Aorta (tissue), 5 donors: ENCODE measurements around the gene SPEF2. TPM values are rescaled to one million over a fixed set of nuclear protein-coding genes. Genes with fewer than 3 reads are reported as not detected.

Experiments used
- ATAC-seq: fragments of 200-7000 bp; cut with Tn5 transposase; one replicate; pipeline ENCODE4 v1.9.1; 2022; ENCODE audit warnings: moderate library complexity; ENCODE audit not compliant: low FRiP score
- DNase-seq, 2 donors: peaks; one replicate each; pipeline ENCODE4 v3.0.0-alpha.2; 2020
- H3K27ac ChIP-seq, 2 donors: one replicate each; pipeline ENCODE4 v1.5.1; 2013; ENCODE audit warnings: low read length in 2 of 2, mild to moderate bottlenecking in 2 of 2, moderate library complexity in 2 of 2, control low read depth in 1 of 2, inconsistent platforms in 1 of 2, low read depth in 1 of 2
- H3K27me3 ChIP-seq, 2 donors: one replicate each; pipeline ENCODE4 v1.6.1; 2013; ENCODE audit warnings: control low read depth in 1 of 2, low read length in 1 of 2, mild to moderate bottlenecking in 1 of 2, moderate library complexity in 1 of 2; ENCODE audit not compliant: insufficient read depth in 2 of 2, control insufficient read depth in 1 of 2
- H3K36me3 ChIP-seq, 2 donors: one replicate each; pipeline ENCODE4 v1.6.1; 2013; ENCODE audit warnings: control low read depth in 1 of 2, low read length in 1 of 2, mild to moderate bottlenecking in 1 of 2; ENCODE audit not compliant: insufficient read depth in 2 of 2, control insufficient read depth in 1 of 2
- H3K4me1 ChIP-seq, 2 donors: one replicate each; pipeline ENCODE4 v1.6.1; 2013; ENCODE audit warnings: low read length in 2 of 2, control low read depth in 1 of 2, mild to moderate bottlenecking in 1 of 2, moderate library complexity in 1 of 2; ENCODE audit not compliant: insufficient read depth in 2 of 2, control insufficient read depth in 1 of 2
- H3K4me3 ChIP-seq, 2 donors: one replicate each; pipeline ENCODE4 v1.5.1; 2013; ENCODE audit warnings: low read length in 2 of 2, control low read depth in 1 of 2, mild to moderate bottlenecking in 1 of 2
- H3K9me3 ChIP-seq: one replicate; pipeline ENCODE4 v1.6.1; 2013; ENCODE audit warnings: mild to moderate bottlenecking, low read length; ENCODE audit not compliant: control insufficient read depth
- whole genome bisulfite sequencing, 2 donors: extraction: QIAGEN DNeasy Blood & Tissue Kit; methylation state at CpG; one replicate each; pipeline ENCODE4 v1.1.7; 2013; 5-methylcytosine and 5-hydroxymethylcytosine counted together
- intact Hi-C, 2 donors: fragments of 100-400 bp; cut with DNase I; formaldehyde crosslinking; loops; one replicate each; pipeline versions ENCODE4 v1.14.2 to v1.15.0; 2022
- long read RNA-seq, 2 donors: library from polyadenylated mRNA; unstranded; transcript quantifications; one replicate each; pipeline ENCODE4 v2.0.0, GENCODE V29; 2020 to 2021
- polyA plus RNA-seq, 2 donors: library from polyadenylated mRNA; stranded (reverse); fragments of 200-250 nt; gene quantifications; one replicate each; pipeline ENCODE4 v1.2.3, GENCODE V29; 2013
- total RNA-seq, 2 donors: library from RNA; stranded (reverse); fragmentation: NEBNext Ultra II Directional; extraction: Animal tissue kit (Norgen Biotek cat#: 25700); gene quantifications; one replicate each; pipeline ENCODE4 v1.2.1, GENCODE V29; 2021
- donor health status: healthy with polysubstance abuse.
- donor health status: Bipolar disorder and iron deficiency.
- donor health status: DM: no; HTN: no; CAD: no.
- donor health status: DM: no; HTN: no; CAD: no.
- donor health status: DM: yes; HTN: yes; CAD: no.

Gene SPEF2, protein sequence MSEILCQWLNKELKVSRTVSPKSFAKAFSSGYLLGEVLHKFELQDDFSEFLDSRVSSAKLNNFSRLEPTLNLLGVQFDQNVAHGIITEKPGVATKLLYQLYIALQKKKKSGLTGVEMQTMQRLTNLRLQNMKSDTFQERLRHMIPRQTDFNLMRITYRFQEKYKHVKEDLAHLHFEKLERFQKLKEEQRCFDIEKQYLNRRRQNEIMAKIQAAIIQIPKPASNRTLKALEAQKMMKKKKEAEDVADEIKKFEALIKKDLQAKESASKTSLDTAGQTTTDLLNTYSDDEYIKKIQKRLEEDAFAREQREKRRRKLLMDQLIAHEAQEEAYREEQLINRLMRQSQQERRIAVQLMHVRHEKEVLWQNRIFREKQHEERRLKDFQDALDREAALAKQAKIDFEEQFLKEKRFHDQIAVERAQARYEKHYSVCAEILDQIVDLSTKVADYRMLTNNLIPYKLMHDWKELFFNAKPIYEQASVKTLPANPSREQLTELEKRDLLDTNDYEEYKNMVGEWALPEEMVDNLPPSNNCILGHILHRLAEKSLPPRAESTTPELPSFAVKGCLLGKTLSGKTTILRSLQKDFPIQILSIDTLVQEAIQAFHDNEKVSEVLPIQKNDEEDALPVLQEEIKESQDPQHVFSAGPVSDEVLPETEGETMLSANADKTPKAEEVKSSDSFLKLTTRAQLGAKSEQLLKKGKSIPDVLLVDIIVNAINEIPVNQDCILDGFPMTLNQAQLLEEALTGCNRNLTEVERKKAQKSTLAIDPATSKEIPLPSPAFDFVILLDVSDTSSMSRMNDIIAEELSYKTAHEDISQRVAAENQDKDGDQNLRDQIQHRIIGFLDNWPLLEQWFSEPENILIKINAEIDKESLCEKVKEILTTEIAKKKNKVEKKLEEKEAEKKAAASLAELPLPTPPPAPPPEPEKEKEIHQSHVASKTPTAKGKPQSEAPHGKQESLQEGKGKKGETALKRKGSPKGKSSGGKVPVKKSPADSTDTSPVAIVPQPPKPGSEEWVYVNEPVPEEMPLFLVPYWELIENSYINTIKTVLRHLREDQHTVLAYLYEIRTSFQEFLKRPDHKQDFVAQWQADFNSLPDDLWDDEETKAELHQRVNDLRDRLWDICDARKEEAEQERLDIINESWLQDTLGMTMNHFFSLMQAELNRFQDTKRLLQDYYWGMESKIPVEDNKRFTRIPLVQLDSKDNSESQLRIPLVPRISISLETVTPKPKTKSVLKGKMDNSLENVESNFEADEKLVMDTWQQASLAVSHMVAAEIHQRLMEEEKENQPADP (N-terminal part only)
- total RNA-seq, result 10 to 100 TPM in 1 of 2 donors, 1 to 10 TPM in 1; 4.4 to 10.9 TPM
- 1 to 10 TPM; 1.0 to 5.1 TPM for polyA plus RNA-seq
- long read RNA-seq, donor 1, partial matches to known transcripts, result 2 of 7 reads
- long read RNA-seq, donor 1, other reads (novel, unspliced or antisense), result 5 of 7 reads
- long read RNA-seq, donor 2, partial matches to known transcripts, result 1 of 1 reads
- long read RNA-seq, donor 2, other reads (novel, unspliced or antisense), result 0 of 1 reads

DNA sequence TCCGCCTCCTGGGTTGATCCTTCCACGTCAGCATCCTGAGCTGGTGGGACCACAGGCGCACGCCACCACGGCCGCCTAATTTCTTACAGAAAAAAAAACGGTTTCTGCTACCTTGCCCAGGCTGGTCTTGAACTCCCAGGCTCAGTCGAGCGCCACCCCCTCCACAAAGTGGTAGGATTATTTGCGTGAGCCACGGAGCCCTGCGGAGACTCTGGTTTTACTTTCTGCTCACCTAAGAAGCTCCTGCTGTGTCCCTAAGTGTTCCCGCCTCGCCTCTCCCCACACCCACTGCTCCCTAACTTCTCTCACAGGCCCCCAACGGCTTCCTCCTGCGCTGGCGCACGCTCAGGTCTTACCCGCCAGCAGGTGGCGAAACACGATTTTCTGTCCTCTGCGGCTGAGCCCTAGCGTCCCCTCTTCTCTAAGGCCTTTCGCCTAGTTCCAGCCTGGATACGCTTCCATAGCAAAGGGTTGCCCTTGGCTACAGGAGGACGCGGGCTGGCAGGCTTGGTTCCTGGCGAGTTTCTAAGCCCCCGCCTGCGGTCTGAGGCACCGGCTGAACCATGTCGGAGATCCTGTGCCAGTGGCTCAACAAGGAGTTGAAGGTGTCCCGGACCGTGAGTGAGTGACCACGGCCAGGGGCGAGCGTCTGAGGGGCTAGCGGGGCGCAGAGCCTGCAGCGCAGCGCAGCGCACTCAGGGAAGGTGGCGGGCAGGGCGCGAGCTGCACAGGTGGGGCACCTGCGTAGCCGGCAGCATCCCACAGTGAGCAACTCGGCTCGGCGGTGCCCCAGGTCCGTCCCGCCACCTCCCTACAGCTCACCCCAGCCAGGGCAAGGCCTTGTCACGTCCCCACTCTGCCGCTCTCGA, at the start of gene SPEF2:
Gene SPEF2 (plus strand): TSS at position 429 of the 869 bp plus-strand sequence. CDS start 135 bp downstream, at position 564.
- Histone ChIP-seq H3K4me3 (peak within 1 kb of the TSS; percentile 78 to 92), H3K27me3 (no peaks in the 10 kb centered on the region), H3K9me3 (no peaks in the 10 kb centered on the region), H3K36me3 (no peaks in the 10 kb centered on the region), H3K4me1 (no peaks in the 10 kb centered on the region), H3K27ac (peak within 1 kb of the TSS in 1 of 2 donors; percentile 42)
- DNase-seq, result peak; percentile 86 to 93
- intact Hi-C loops, result no loop called here
- 3 to 4% methylated on average over 49 to 55 of the region's 55 CpGs for WGBS, 2 donors
- ATAC-seq, result peak; percentile 96

DNA sequence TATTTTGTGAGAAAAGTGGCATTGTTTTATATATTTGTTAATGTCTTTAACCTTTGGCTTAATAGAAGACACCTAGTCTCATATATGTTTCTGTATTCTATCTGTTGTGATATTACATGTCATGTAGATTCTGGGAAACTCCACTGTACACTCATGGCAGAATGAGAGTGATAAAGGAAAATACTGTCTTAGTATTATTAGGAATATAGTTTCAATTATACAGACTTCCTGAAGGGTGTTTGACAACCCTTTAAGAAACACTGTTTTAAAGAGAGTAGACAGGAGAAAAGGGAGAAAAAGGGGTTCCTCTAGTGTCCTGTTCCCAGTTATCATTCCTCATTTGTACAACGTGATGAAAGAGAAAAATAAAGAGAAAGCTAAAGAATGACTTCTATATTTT, 42.1 kb upstream of the SPEF2 start:
- no peak overlapping the region for H3K27ac ChIP-seq

DNA sequence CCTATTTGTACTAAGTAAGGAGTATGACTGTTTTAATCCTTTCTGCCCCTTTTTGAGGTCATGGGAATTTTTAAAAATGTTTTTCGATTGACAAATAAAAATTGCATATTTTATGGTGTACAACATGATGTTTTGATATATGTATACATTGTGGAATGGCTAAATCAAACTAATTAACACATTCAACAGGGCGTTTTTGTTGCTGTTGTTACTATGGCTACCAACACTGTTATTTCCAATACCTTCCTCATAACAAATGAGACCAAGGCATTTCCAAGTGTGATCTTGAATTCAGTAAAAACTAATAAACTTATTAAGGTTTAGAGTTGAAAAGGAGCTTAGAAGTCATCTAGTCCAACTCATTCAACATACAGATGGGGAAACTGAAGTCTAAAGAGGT, 30.2 kb upstream of the SPEF2 start:
- Histone ChIP-seq H3K9me3 (no peaks in the 10 kb centered on the region), H3K4me1 (no peaks in the 10 kb centered on the region), H3K27me3 (no peaks in the 10 kb centered on the region), H3K36me3 (no peaks in the 10 kb centered on the region), H3K4me3 (no peak overlapping the region), H3K27ac (no peak overlapping the region)
- DNase-seq (no peak), ATAC-seq (no peak)
- intact Hi-C loops, result no loop called here
- WGBS, 2 donors, result 27 to 49% methylated on average over 2 of the region's 2 CpGs

More for the DNA sequence above, 42.1 kb upstream of the SPEF2 start:
- DNase-seq, result no peak
- Histone ChIP-seq H3K4me1 (no peaks in the 10 kb centered on the region), H3K4me3 (no peak overlapping the region), H3K9me3 (no peaks in the 10 kb centered on the region), H3K36me3 (no peaks in the 10 kb centered on the region), H3K27me3 (no peaks in the 10 kb centered on the region)
- no peak for ATAC-seq
- intact Hi-C loops, result no loop called here
- WGBS, 2 donors, result 42 to 50% methylated on average over 1 of the region's 1 CpG

DNA sequence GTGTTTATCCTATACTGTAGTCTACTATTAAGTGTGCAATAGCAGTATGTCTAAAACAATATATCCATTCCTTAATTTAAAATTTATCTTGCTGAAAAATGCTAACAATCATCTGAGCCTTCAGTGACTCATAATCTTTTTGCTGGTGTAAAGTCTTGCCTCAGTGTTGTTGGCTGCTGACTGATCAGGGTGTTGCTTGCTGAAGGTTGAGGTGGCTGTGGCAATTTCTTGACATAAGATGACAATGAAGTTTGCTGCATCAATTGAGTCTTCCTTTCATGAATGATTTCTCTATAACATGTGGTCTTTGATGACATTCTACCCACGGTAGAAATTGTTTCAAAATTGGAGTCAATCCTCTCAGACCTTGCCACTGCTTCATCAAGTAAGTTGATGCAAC, 24.3 kb upstream of the SPEF2 start:
- no peaks in the 10 kb centered on the region for H3K36me3 ChIP-seq
- WGBS, 2 donors, result 48 to 62% methylated on average over 1 of the region's 1 CpG
- intact Hi-C loops, result no loop called here
- no peaks in the 10 kb centered on the region for H3K27me3 ChIP-seq
- ATAC-seq, result no peak
- DNase-seq, result no peak
- H3K9me3 ChIP-seq, result peaks cover 1% of the 10 kb centered on the region
- no peak overlapping the region for H3K4me3 ChIP-seq
- no peak overlapping the region for H3K27ac ChIP-seq
- H3K4me1 ChIP-seq, result no peaks in the 10 kb centered on the region

DNA sequence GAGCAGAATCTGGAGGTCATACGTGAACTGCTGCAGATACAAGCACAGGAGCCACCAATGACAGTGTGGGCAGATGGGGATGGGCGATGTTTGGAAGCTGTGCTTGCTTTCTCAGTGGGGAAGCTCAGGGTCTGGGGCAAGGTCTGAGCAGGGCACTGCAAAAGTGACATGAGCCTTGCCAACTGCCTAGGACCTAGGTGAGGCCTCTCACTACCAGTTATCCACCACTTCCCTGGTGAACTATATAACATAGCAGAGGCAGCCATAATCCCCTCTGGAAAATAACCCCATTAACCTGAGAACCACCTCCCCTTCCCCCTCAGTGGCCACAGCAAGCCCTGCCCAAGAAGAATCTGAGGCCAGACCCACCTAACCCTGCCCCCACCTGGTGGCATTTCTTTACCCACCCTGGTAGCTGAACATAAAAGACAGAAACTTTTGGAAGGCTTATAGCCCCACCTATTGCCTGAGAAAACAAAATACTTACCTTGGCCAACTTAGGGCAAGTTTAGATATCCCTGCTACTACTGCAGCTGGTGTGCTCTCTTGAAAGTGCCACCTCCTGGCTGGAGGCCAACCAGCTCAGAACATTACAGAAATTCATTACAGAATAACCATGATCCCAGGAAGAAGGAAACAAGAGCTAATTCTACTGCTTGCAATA, 18.8 kb upstream of the SPEF2 start:
- WGBS, 2 donors, result 89% methylated on average over 2 of the region's 2 CpGs
- H3K27ac ChIP-seq, result no peak overlapping the region

DNA sequence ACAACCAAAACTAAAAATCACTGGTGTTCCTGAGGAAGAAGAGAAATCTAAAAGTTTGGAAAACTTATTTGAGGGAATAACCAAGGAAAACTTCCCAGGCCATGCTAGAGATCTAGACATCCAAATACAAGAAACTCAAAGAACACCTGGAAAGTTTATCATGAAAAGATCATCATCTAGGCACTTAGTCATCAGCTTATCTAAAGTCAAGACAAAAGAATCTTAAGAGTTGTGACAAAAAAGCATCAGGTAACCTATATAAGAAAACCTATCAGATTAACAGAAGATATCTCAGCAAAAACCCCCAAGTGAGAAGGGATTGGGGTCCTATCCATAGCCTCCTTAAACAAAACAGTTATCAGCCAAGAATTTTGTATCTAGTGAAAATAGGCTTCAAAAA, 17.1 kb upstream of the SPEF2 start:
- Histone ChIP-seq H3K4me1 (no peaks in the 10 kb centered on the region), H3K9me3 (peaks cover 3% of the 10 kb centered on the region), H3K4me3 (no peak overlapping the region), H3K27me3 (no peaks in the 10 kb centered on the region), H3K36me3 (no peaks in the 10 kb centered on the region), H3K27ac (no peak overlapping the region)
- ATAC-seq, result no peak
- no peak for DNase-seq
- intact Hi-C loops, result no loop called here

More for the DNA sequence above, 18.8 kb upstream of the SPEF2 start:
- Histone ChIP-seq H3K9me3 (peaks cover 3% of the 10 kb centered on the region), H3K27me3 (no peaks in the 10 kb centered on the region), H3K36me3 (no peaks in the 10 kb centered on the region), H3K4me3 (no peak overlapping the region), H3K4me1 (no peaks in the 10 kb centered on the region)
- DNase-seq (no peak), ATAC-seq (no peak)
- intact Hi-C loops, result no loop called here

DNA sequence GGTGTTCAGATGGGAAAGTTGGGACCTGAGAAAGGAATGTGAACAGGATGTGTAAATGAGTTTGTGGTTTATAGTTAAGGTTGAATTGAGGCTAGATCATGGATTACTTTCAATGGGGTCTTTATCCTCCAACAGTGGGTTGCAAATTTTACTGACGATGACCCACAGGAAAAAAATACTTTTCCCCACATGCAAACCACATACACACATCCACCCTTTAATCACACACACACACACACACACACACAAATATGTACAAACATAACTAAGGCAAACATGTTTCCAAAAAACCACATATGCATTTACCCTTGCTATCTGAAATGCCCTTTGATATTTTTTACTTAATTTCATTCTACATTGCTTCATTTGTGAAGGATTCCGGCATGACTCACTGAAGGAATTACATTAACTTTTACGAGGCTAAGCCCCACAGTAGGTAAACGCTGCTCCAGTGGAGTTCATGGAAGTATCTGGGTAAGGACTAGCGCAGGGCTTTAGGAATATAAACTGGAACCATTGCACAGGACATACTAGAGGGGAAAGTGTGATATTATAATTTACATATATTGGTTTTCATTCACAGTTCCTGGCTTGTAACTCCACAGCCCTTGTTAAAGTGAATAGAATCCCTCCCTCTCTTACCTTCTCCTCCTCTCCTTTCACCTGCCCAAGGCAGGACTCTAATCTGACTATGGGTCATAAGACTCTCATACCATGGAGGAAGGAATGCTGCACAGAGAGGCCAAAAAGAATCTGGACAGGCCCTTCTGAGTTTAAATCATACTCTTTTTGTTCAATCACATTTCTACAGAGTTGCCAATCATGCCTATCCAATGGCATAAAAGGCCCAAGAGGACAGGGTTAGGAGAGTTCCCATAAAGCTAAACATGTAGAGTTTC, 8.5 kb upstream of the SPEF2 start:
- 82 to 83% methylated on average over 5 of the region's 5 CpGs for WGBS, 2 donors
- intact Hi-C loops, result no loop called here
- Histone ChIP-seq H3K4me1 (no peaks in the 10 kb centered on the region), H3K9me3 (no peaks in the 10 kb centered on the region), H3K27me3 (no peaks in the 10 kb centered on the region), H3K36me3 (no peaks in the 10 kb centered on the region), H3K4me3 (no peak overlapping the region), H3K27ac (no peak overlapping the region)
- ATAC-seq, result no peak
- no peak for DNase-seq
